Sigmoid colon (tissue), 7 donors: ENCODE data around the gene ADD3. TPM values are rescaled to one million over a fixed set of nuclear protein-coding genes. Genes with fewer than 3 reads are reported as not detected.

Source experiments
- DNase-seq: peaks from one replicate; pipeline ENCODE4 v3.0.0-alpha.2; 2019
- H3K27ac ChIP-seq, 4 donors: fragments of 200-600 bp; sonication (generic); one replicate each; pipeline ENCODE4 v1.5.1; 2016 to 2019; ENCODE audit warnings: mild to moderate bottlenecking in 1 of 4
- H3K27me3 ChIP-seq, 3 donors: fragments of 200-600 bp; sonication (generic); one replicate each; pipeline ENCODE4 v1.5.1; 2019; ENCODE audit warnings: mild to moderate bottlenecking in 1 of 3
- H3K36me3 ChIP-seq, 4 donors: fragments of 200-600 bp; sonication (generic); one replicate each; pipeline ENCODE4 v1.5.1; 2016 to 2019
- H3K4me1 ChIP-seq, 4 donors: fragments of 200-600 bp; sonication (generic); one replicate each; pipeline ENCODE4 v1.5.1; 2017 to 2019
- H3K4me3 ChIP-seq, 4 donors: fragments of 200-600 bp; sonication (generic); one replicate each; pipeline ENCODE4 v1.5.1; 2017 to 2019; ENCODE audit warnings: mild to moderate bottlenecking in 2 of 4, moderate library complexity in 1 of 4
- H3K9me3 ChIP-seq, 4 donors: fragments of 200-600 bp in 3 of 4; sonication (generic) in 3 of 4; one replicate each; pipeline versions ENCODE4 v1.5.1 to v1.6.1; 2013 to 2019
- CTCF ChIP-seq, 4 experiments: fragments of 450-650 bp in 3 of 4; fragments of 200-600 bp in 1 of 4; IDR thresholded peaks; one replicate each; pipeline ENCODE4 v1.5.1; 2016 to 2019; ENCODE audit warnings: antibody characterized with exemption in 4 of 4, mild to moderate bottlenecking in 3 of 4, moderate library complexity in 2 of 4
- EP300 ChIP-seq, 4 donors: sonication (generic); formaldehyde crosslinking; IDR thresholded peaks; one replicate each; pipeline ENCODE4 v1.6.1; 2017; ENCODE audit warnings: antibody characterized with exemption in 4 of 4
- POLR2A ChIP-seq, 2 donors: fragments of 450-650 bp; IDR thresholded peaks; one replicate each; pipeline ENCODE4 v1.6.1; 2016; ENCODE audit warnings: antibody characterized with exemption in 2 of 2, mild to moderate bottlenecking in 2 of 2, moderate library complexity in 2 of 2
- POLR2AphosphoS5 ChIP-seq, 4 donors: sonication (generic); formaldehyde crosslinking; IDR thresholded peaks; one replicate each; pipeline ENCODE4 v1.6.1; 2017; ENCODE audit warnings: antibody characterized with exemption in 4 of 4
- WGBS, 2 donors: extraction: QIAGEN DNeasy Blood & Tissue Kit; methylation state at CpG; one replicate each; pipeline ENCODE4 v1.1.7; 2013; 5-methylcytosine and 5-hydroxymethylcytosine counted together
- intact Hi-C: fragments of 100-400 bp; cut with DNase I; formaldehyde crosslinking; loops from one replicate; pipeline ENCODE4 v1.15.1; 2023
- polyA plus RNA-seq, 3 donors: library from polyadenylated mRNA; stranded (reverse); fragments of 200-250 nt; gene quantifications; one replicate each; pipeline ENCODE4 v1.2.3, GENCODE V29; 2013
- total RNA-seq, 4 donors: library from RNA; depleted of rRNA; stranded (reverse); fragments of >200 nt; gene quantifications; one replicate each; pipeline ENCODE4 v1.1.0, GENCODE V29; 2016
- donor health status: healthy with polysubstance abuse.
- donor health status: Bipolar disorder and iron deficiency.
- donor health status: healthy.

ADD3 gene
- total and polyA plus RNA-seq, 7 donors = 29.6 to 145 (median 91.2) TPM

DNA sequence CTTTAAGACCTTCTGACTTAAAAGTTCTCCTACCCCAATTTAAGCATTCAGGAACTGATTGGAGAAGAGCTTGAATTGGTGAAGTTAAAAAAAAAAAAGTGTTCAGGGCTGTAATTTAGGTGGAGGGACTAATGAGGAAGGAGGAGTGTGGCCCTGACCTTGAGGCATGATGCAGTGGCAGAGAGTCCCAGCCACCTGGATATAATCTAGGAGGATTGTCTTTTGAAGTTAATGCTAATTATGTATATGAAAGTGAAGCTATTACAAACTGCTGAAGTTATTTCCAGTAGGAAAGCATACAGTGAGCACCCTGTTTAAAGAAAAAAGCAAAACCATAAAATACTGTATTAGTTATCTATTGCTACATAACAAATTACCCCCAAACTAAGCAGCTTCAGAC, 31.5 kb downstream of the ADD3 start:
- no peaks in the 10 kb centered on the region for H3K36me3 ChIP-seq
- intact Hi-C loops = no loop called here
- H3K9me3 ChIP-seq = no peaks in the 10 kb centered on the region
- H3K4me3 ChIP-seq = no peak overlapping the region
- DNase-seq = no peak
- H3K4me1 ChIP-seq = peaks cover 0 to 9% (median 4%) of the 10 kb centered on the region in 4 donors
- H3K27me3 ChIP-seq = no peaks in the 10 kb centered on the region
- H3K27ac ChIP-seq = no peak overlapping the region
- TF ChIP-seq POLR2A (IDR thresholded peaks at IDR 0.05) (no peak), CTCF (IDR thresholded peaks at IDR 0.05) (no peak), POLR2AphosphoS5 (IDR thresholded peaks at IDR 0.05) (no peak), EP300 (IDR thresholded peaks at IDR 0.05) (no peak)

GRCh38 chr10:110040108-110040507, 32.3 kb downstream of the ADD3 start:
- no peaks in the 10 kb centered on the region for H3K9me3 ChIP-seq
- no peak for TF ChIP-seq POLR2AphosphoS5 (IDR thresholded peaks at IDR 0.05)
- no peak for TF ChIP-seq EP300 (IDR thresholded peaks at IDR 0.05)
- no peak for TF ChIP-seq CTCF (IDR thresholded peaks at IDR 0.05)
- TF ChIP-seq POLR2A (IDR thresholded peaks at IDR 0.05) = no peak
- no peak for DNase-seq
- intact Hi-C loops = no loop called here
- H3K4me3 ChIP-seq = no peak overlapping the region
- peaks cover 0 to 7% (median under 1%) of the 10 kb centered on the region in 4 donors for H3K4me1 ChIP-seq
- WGBS, 2 donors = 80 to 92% methylated on average over 1 of the region's 1 CpG
- H3K36me3 ChIP-seq = no peaks in the 10 kb centered on the region
- H3K27ac ChIP-seq = no peak overlapping the region
- H3K27me3 ChIP-seq = no peaks in the 10 kb centered on the region

DNA sequence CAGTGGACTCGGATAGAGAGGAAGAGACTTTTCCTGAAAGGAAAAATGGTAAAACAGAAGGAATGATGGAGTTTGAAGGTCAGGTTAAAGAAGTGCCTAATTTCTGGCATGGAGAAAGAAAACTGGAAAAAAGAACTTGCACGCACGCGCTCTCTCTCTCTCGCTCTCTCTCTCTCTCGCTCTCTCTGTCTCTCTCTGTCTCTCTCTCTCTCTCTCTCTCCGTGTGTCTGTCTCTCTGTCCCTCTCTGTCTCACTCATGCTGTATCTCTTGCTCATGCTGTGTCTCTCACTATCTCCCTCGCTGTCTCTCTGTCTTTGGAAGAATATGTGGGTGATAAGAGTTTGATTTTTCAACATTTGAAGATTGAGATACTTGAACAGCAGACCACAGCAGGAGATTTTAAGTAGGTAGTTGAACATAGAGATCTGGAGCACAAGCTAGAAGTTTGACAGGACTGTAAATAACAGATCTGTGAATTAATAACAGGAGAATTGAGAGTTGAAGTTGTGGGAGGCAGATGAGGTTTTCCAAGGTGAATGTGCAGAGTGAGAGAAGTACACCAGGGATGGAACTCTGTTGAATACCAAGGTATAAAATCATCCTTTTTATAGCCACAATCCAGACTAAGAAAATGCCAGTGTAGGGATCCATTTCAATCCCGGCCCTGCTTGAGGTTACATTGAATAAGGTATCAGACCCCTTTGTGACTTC, 33.1 kb downstream of the ADD3 start:
- intact Hi-C loops = no loop called here
- Histone ChIP-seq H3K4me3 (no peak overlapping the region), H3K36me3 (no peaks in the 10 kb centered on the region), H3K27ac (no peak overlapping the region), H3K4me1 (peaks cover 0 to 7% (median 0%) of the 10 kb centered on the region in 4 donors), H3K27me3 (no peaks in the 10 kb centered on the region), H3K9me3 (no peaks in the 10 kb centered on the region)
- TF ChIP-seq EP300 (IDR thresholded peaks at IDR 0.05) (no peak), POLR2AphosphoS5 (IDR thresholded peaks at IDR 0.05) (no peak), POLR2A (IDR thresholded peaks at IDR 0.05) (no peak), CTCF (IDR thresholded peaks at IDR 0.05) (no peak)
- DNase-seq = no peak
- WGBS, 2 donors = 95 to 96% methylated on average over 9 of the region's 9 CpGs

- intact Hi-C loops = no loop called here
- Histone ChIP-seq H3K36me3 (no peaks in the 10 kb centered on the region), H3K9me3 (no peaks in the 10 kb centered on the region), H3K27me3 (no peaks in the 10 kb centered on the region), H3K4me1 (peaks cover 0 to 7% (median 0%) of the 10 kb centered on the region in 4 donors), H3K27ac (no peak overlapping the region), H3K4me3 (no peak overlapping the region)
- WGBS, 2 donors = 62 to 74% methylated on average over 3 of the region's 3 CpGs
- TF ChIP-seq POLR2A (IDR thresholded peaks at IDR 0.05) (no peak), EP300 (IDR thresholded peaks at IDR 0.05) (no peak), POLR2AphosphoS5 (IDR thresholded peaks at IDR 0.05) (no peak), CTCF (IDR thresholded peaks at IDR 0.05) (no peak)
- no peak for DNase-seq
Measured at GRCh38 chr10:110041479-110041829, 33.7 kb downstream of the ADD3 start.

DNA sequence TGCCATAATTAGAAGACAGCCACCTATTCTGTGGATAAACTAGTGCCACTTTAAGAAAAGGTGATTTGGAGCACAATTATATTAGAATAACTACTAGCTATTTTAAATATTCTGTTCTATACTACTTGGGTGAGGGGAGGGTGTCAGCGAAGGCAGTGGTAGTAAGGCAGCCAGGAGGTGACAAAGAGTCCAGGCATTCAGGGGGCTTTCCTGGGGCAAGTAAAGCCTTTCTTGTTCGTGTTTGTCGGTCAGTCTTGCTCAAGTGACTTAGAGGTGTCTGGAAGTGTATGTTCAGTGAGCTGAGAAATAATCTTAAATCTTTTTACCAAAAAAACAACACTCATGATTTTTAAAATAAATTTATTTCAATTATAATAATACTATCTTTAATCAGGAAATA, 34.4 kb downstream of the ADD3 start:
- DNase-seq = no peak
- intact Hi-C loops = no loop called here
- no peaks in the 10 kb centered on the region for H3K27me3 ChIP-seq
- H3K4me3 ChIP-seq = no peak overlapping the region
- H3K9me3 ChIP-seq = no peaks in the 10 kb centered on the region
- no peaks in the 10 kb centered on the region for H3K36me3 ChIP-seq
- H3K27ac ChIP-seq = no peak overlapping the region
- H3K4me1 ChIP-seq = peaks cover 0 to 7% (median 0%) of the 10 kb centered on the region in 4 donors
- TF ChIP-seq POLR2AphosphoS5 (IDR thresholded peaks at IDR 0.05) (no peak), CTCF (IDR thresholded peaks at IDR 0.05) (no peak), EP300 (IDR thresholded peaks at IDR 0.05) (no peak), POLR2A (IDR thresholded peaks at IDR 0.05) (no peak)
- 87 to 93% methylated on average over 3 of the region's 3 CpGs for WGBS, 2 donors
